HepG2 (cell line): ENCODE measurements around the gene ST6GALNAC3.

Source experiments
- GZF1 ChIP-seq: sonication (generic); formaldehyde crosslinking; IDR thresholded peaks from 2 replicates; pipeline ENCODE4 v1.5.1; 2020; ENCODE audit warnings: mild to moderate bottlenecking, missing genetic modification reagents
- RFX1 ChIP-seq: fragments of 450-650 bp; IDR thresholded peaks from 2 replicates; pipeline ENCODE4 v1.6.1; 2017
- RORA ChIP-seq: sonication (generic); formaldehyde crosslinking; IDR thresholded peaks from 2 replicates; pipeline ENCODE4 v1.5.0; 2020; ENCODE audit warnings: mild to moderate bottlenecking, missing genetic modification reagents, moderate library complexity
- TAF1 ChIP-seq: sonication (generic); formaldehyde crosslinking; IDR thresholded peaks from 2 replicates; pipeline ENCODE4 v1.4.0; 2020; ENCODE audit warnings: missing genetic modification reagents
- XRCC5 ChIP-seq: fragments of 200-400 bp; formaldehyde crosslinking; optimal IDR thresholded peaks from 2 replicates; pipeline ENCODE3; 2017; ENCODE audit warnings: mild to moderate bottlenecking, low read length
- ZNF274 ChIP-seq: sonication (generic); formaldehyde crosslinking; IDR thresholded peaks from 2 replicates; pipeline ENCODE4 v1.5.1; 2020; ENCODE audit warnings: mild to moderate bottlenecking, missing genetic modification reagents
- TF ChIP-seq, protein P1 (sequence below): sonication (generic); formaldehyde crosslinking; IDR thresholded peaks from 2 replicates; pipeline ENCODE4 v1.4.0; 2020; ENCODE audit warnings: missing genetic modification reagents, borderline replicate concordance
- TF ChIP-seq, protein P2 (sequence below): conservative IDR thresholded peaks from 2 replicates; pipeline ENCODE4 v1.6.1; 2018; ENCODE audit warnings: missing genetic modification reagents
- TF ChIP-seq, protein P3 (sequence below), 2 experiments: IDR thresholded peaks; 2 replicates each; pipeline ENCODE4 v1.6.1; 2011 to 2012; ENCODE audit warnings: low read length in 2 of 2, borderline replicate concordance in 1 of 2, low read depth in 1 of 2, mild to moderate bottlenecking in 1 of 2, moderate library complexity in 1 of 2

DNA sequence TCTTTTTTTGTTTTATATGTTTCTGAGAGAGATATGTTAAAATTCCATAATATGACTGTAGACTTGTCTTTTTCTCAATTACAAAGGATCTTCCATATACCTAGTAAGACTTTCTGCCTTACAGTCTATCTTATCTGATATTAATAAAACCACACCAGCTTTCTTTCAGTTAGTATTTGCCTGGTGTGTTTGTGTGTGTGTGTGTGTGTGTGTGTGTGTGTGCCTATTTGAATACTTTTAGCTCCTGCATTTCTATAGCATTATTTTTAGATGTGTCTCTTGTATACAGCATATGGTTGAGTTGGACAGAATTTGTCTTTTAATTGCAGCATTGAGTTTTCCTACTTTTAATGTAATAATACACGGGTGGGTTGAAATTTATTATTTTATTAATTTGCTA is 27.5 kb downstream of the ST6GALNAC3 start:
- no peak for TF ChIP-seq RFX1
- TF ChIP-seq, protein P1, sequence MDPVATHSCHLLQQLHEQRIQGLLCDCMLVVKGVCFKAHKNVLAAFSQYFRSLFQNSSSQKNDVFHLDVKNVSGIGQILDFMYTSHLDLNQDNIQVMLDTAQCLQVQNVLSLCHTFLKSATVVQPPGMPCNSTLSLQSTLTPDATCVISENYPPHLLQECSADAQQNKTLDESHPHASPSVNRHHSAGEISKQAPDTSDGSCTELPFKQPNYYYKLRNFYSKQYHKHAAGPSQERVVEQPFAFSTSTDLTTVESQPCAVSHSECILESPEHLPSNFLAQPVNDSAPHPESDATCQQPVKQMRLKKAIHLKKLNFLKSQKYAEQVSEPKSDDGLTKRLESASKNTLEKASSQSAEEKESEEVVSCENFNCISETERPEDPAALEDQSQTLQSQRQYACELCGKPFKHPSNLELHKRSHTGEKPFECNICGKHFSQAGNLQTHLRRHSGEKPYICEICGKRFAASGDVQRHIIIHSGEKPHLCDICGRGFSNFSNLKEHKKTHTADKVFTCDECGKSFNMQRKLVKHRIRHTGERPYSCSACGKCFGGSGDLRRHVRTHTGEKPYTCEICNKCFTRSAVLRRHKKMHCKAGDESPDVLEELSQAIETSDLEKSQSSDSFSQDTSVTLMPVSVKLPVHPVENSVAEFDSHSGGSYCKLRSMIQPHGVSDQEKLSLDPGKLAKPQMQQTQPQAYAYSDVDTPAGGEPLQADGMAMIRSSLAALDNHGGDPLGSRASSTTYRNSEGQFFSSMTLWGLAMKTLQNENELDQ (CRISPR knock-in tag), result no peak
- no peak for TF ChIP-seq ZNF274 (CRISPR knock-in tag)
- TF ChIP-seq, protein P2, sequence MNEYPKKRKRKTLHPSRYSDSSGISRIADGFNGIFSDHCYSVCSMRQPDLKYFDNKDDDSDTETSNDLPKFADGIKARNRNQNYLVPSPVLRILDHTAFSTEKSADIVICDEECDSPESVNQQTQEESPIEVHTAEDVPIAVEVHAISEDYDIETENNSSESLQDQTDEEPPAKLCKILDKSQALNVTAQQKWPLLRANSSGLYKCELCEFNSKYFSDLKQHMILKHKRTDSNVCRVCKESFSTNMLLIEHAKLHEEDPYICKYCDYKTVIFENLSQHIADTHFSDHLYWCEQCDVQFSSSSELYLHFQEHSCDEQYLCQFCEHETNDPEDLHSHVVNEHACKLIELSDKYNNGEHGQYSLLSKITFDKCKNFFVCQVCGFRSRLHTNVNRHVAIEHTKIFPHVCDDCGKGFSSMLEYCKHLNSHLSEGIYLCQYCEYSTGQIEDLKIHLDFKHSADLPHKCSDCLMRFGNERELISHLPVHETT, result no peak
- no peak for TF ChIP-seq TAF1 (CRISPR knock-in tag)
- no peak for TF ChIP-seq RORA (CRISPR knock-in tag)
- TF ChIP-seq GZF1 (CRISPR knock-in tag), result no peak
- TF ChIP-seq XRCC5, result no peak
- TF ChIP-seq, protein P3, sequence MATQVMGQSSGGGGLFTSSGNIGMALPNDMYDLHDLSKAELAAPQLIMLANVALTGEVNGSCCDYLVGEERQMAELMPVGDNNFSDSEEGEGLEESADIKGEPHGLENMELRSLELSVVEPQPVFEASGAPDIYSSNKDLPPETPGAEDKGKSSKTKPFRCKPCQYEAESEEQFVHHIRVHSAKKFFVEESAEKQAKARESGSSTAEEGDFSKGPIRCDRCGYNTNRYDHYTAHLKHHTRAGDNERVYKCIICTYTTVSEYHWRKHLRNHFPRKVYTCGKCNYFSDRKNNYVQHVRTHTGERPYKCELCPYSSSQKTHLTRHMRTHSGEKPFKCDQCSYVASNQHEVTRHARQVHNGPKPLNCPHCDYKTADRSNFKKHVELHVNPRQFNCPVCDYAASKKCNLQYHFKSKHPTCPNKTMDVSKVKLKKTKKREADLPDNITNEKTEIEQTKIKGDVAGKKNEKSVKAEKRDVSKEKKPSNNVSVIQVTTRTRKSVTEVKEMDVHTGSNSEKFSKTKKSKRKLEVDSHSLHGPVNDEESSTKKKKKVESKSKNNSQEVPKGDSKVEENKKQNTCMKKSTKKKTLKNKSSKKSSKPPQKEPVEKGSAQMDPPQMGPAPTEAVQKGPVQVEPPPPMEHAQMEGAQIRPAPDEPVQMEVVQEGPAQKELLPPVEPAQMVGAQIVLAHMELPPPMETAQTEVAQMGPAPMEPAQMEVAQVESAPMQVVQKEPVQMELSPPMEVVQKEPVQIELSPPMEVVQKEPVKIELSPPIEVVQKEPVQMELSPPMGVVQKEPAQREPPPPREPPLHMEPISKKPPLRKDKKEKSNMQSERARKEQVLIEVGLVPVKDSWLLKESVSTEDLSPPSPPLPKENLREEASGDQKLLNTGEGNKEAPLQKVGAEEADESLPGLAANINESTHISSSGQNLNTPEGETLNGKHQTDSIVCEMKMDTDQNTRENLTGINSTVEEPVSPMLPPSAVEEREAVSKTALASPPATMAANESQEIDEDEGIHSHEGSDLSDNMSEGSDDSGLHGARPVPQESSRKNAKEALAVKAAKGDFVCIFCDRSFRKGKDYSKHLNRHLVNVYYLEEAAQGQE (IDR thresholded peaks at IDR 0.05; ENCODE audit: borderline replicate concordance in 1 of 2, low read depth in 1 of 2, low read length in 2 of 2), result no peak
